ENCODE results near the gene PRUNE2.

GRCh38 chr9:76707510-76707909, 198.4 kb downstream of the PRUNE2 start:
- TF ChIP-seq EZH2 (IDR thresholded peaks at IDR 0.05; ENCODE audit: borderline replicate concordance, low read depth, low read length, severe bottlenecking) (no peak), CTCF (IDR thresholded peaks at IDR 0.05; ENCODE audit: borderline replicate concordance, extremely low read depth, low read length, poor library complexity, severe bottlenecking) (no peak)
